ENCODE measurements around the gene CCDC171. TPM values are rescaled to one million over a fixed set of nuclear protein-coding genes. Genes with fewer than 3 reads are reported as not detected.

The CCDC171 gene
- total and polyA plus RNA-seq, 10 of the 15 experiments (the other 5 are each of a cell fraction or from before 2014, with no cell fraction given) = 1.00 to 7.2 (median 2.8) TPM

GRCh38 chr9:15782106-15782505 lies 229.3 kb downstream of the CCDC171 start:
- DNase-seq (ENCODE audit: low read depth, low spot score) = no peak
- Histone ChIP-seq H3K36me3 (ENCODE audit: control insufficient read depth in 2 of 2, insufficient read depth in 2 of 2, low read length in 1 of 2) (no peaks in the 10 kb centered on the region), H3K79me2 (ENCODE audit: control insufficient read depth, insufficient read depth, low read length) (no peaks in the 10 kb centered on the region), H2AFZ (ENCODE audit: control insufficient read depth, low read depth, low read length) (no peak overlapping the region), H3K9ac (ENCODE audit: control insufficient read depth, insufficient read depth, low read length) (no peak overlapping the region), H3K4me3 (no peak overlapping the region), H3K9me3 (replicated peaks; ENCODE audit: control insufficient read depth, insufficient read depth, low read length) (no peaks in the 10 kb centered on the region), H3K27ac (ENCODE audit: control insufficient read depth, insufficient read depth) (no peak overlapping the region), H4K20me1 (ENCODE audit: control insufficient read depth, insufficient read depth) (no peaks in the 10 kb centered on the region), H3K27me3 (replicated peaks in 1 of 2; ENCODE audit: control insufficient read depth in 2 of 2, insufficient read depth in 2 of 2, low read length in 1 of 2) (no peaks in the 10 kb centered on the region), H3K4me1 (ENCODE audit: control insufficient read depth, insufficient read depth, low read length) (no peaks in the 10 kb centered on the region), H3K4me2 (ENCODE audit: control insufficient read depth, insufficient read depth) (no peak overlapping the region)
- no peak for TF ChIP-seq EGR1 (IDR thresholded peaks at IDR 0.05; ENCODE audit: borderline replicate concordance in 1 of 2, low read depth in 2 of 2, low read length in 2 of 2)
- TF ChIP-seq EZH2 (IDR thresholded peaks at IDR 0.05; ENCODE audit: borderline replicate concordance, control insufficient read depth, low read depth, low read length) = no peak
- no peak for TF ChIP-seq SMARCA5 (IDR thresholded peaks at IDR 0.05)
- BruUV-seq (replicated peaks) = no TSS peak
- ATAC-seq = no peak
- SMC1A ChIA-PET (ENCODE audit: uncharacterized antibody, unreplicated experiment) = interaction anchor here (0.5 to 0.6 kb wide), 2 partner anchors 126 to 384 kb away, joined by 3 read pairs; no protein-coding TSS in a partner anchor
- WGBS (ENCODE audit: insufficient coverage, insufficient replicate concordance, low lambda C conversion rate, missing lambda C conversion rate) = 61% methylated on average over 5 of the region's 5 CpGs
- intact Hi-C loops (cut with micrococcal nuclease; ENCODE audit: unreplicated experiment) = no loop called here
- in situ Hi-C loops (cut with MboI) = no loop called here
- RAD21 ChIA-PET (ENCODE audit: unreplicated experiment) = no interaction called here
- no peak for FAIRE-seq
- CTCF ChIA-PET = no interaction called here
- POLR2A ChIA-PET = no interaction called here

GRCh38 chr9:15785584-15785983 lies 232.7 kb downstream of the CCDC171 start:
- Histone ChIP-seq H3K36me3 (ENCODE audit: control insufficient read depth in 2 of 2, insufficient read depth in 2 of 2, low read length in 1 of 2) (no peaks in the 10 kb centered on the region), H4K20me1 (ENCODE audit: control insufficient read depth, insufficient read depth) (no peaks in the 10 kb centered on the region), H3K79me2 (ENCODE audit: control insufficient read depth, insufficient read depth, low read length) (no peaks in the 10 kb centered on the region), H3K4me3 (no peak overlapping the region), H3K4me1 (ENCODE audit: control insufficient read depth, insufficient read depth, low read length) (no peaks in the 10 kb centered on the region), H3K9me3 (replicated peaks; ENCODE audit: control insufficient read depth, insufficient read depth, low read length) (no peaks in the 10 kb centered on the region), H3K27me3 (replicated peaks in 1 of 2; ENCODE audit: control insufficient read depth in 2 of 2, insufficient read depth in 2 of 2, low read length in 1 of 2) (no peaks in the 10 kb centered on the region), H2AFZ (ENCODE audit: control insufficient read depth, low read depth, low read length) (no peak overlapping the region), H3K27ac (ENCODE audit: control insufficient read depth, insufficient read depth) (no peak overlapping the region), H3K4me2 (ENCODE audit: control insufficient read depth, insufficient read depth) (no peak overlapping the region), H3K9ac (ENCODE audit: control insufficient read depth, insufficient read depth, low read length) (no peak overlapping the region)
- CTCF ChIA-PET = no interaction called here
- RAD21 ChIA-PET (ENCODE audit: unreplicated experiment) = no interaction called here
- intact Hi-C loops (cut with micrococcal nuclease; ENCODE audit: unreplicated experiment) (no loop called here), in situ Hi-C loops (cut with MboI) (no loop called here)
- peak; percentile 64 for TF ChIP-seq PKNOX1 (IDR thresholded peaks at IDR 0.05)
- no peak for TF ChIP-seq ZBTB33 (IDR thresholded peaks at IDR 0.05)
- DNase-seq (ENCODE audit: low read depth, low spot score) = no peak
- ATAC-seq = no peak
- FAIRE-seq = no peak
- SMC1A ChIA-PET (ENCODE audit: uncharacterized antibody, unreplicated experiment) = no interaction called here
- POLR2A ChIA-PET = no interaction called here
- BruUV-seq (replicated peaks) = no TSS peak

Data from GM12878 (cell line).